Esophagus (tissue), 2 donors: ENCODE data around the gene GRPEL2. TPM values are rescaled to one million over a fixed set of nuclear protein-coding genes. Genes with fewer than 3 reads are reported as not detected.
A peak's percentile ranks its signal among the peaks of the same experiment; 100 is the strongest.

Experiments
- H3K27ac ChIP-seq, 2 donors: one replicate each; pipeline ENCODE4 v1.5.1; 2013; ENCODE audit warnings: low read depth in 2 of 2, mild to moderate bottlenecking in 2 of 2, inconsistent platforms in 1 of 2, low read length in 1 of 2, moderate library complexity in 1 of 2
- H3K27me3 ChIP-seq, 2 donors: one replicate each; pipeline ENCODE4 v1.6.1; 2013; ENCODE audit warnings: low read length in 2 of 2, control low read depth in 1 of 2, mild to moderate bottlenecking in 1 of 2; ENCODE audit not compliant: insufficient read depth in 2 of 2, control insufficient read depth in 1 of 2
- H3K36me3 ChIP-seq, 2 donors: one replicate each; pipeline ENCODE4 v1.6.1; 2013; ENCODE audit warnings: low read length in 1 of 2; ENCODE audit not compliant: control insufficient read depth in 2 of 2, insufficient read depth in 2 of 2
- H3K4me1 ChIP-seq, 2 donors: one replicate each; pipeline ENCODE4 v1.6.1; 2013; ENCODE audit warnings: low read length in 1 of 2; ENCODE audit not compliant: control insufficient read depth in 2 of 2, insufficient read depth in 2 of 2
- H3K4me3 ChIP-seq, 2 donors: one replicate each; pipeline ENCODE4 v1.5.1; 2013; ENCODE audit warnings: low read length in 2 of 2, mild to moderate bottlenecking in 2 of 2, low read depth in 1 of 2, moderate library complexity in 1 of 2
- H3K9me3 ChIP-seq, 2 donors: one replicate each; pipeline ENCODE4 v1.6.1; 2013; ENCODE audit warnings: mild to moderate bottlenecking in 2 of 2, low read depth in 1 of 2, low read length in 1 of 2, moderate library complexity in 1 of 2; ENCODE audit not compliant: control insufficient read depth in 2 of 2, insufficient read depth in 1 of 2
- WGBS, 2 donors: extraction: QIAGEN DNeasy Blood & Tissue Kit; methylation state at CpG; one replicate each; pipeline ENCODE4 v1.1.7; 2013; 5-methylcytosine and 5-hydroxymethylcytosine counted together
- polyA plus RNA-seq, 2 donors: library from polyadenylated mRNA; stranded (reverse); fragments of 200-250 nt; gene quantifications; one replicate each; pipeline ENCODE4 v1.2.3, GENCODE V29; 2013
- donor health status: healthy with polysubstance abuse.
- donor health status: Bipolar disorder and iron deficiency.

GRPEL2 gene
- polyA plus RNA-seq, 2 donors: 18.5 to 78.7 TPM

GRCh38 chr5:149317281-149318048 lies 27.8 kb upstream of the GRPEL2 start:
- WGBS, 2 donors: 83 to 89% methylated on average over 14 of the region's 14 CpGs
- Histone ChIP-seq H3K27me3 (no peaks in the 10 kb centered on the region), H3K27ac (no peak overlapping the region)

GRCh38 chr5:149319174-149319573 lies 26.1 kb upstream of the GRPEL2 start:
- WGBS, 2 donors: 93 to 94% methylated on average over 3 of the region's 3 CpGs
- H3K9me3 ChIP-seq: no peaks in the 10 kb centered on the region
- peaks cover 4 to 7% of the 10 kb centered on the region in 2 donors for H3K4me1 ChIP-seq
- no peak overlapping the region for H3K4me3 ChIP-seq
- H3K27ac ChIP-seq: peak overlapping the region in 1 of 2 donors; percentile 48
- H3K36me3 ChIP-seq: no peaks in the 10 kb centered on the region
- H3K27me3 ChIP-seq: no peaks in the 10 kb centered on the region

More at GRCh38 chr5:149317281-149318048, 27.8 kb upstream of the GRPEL2 start:
- no peaks in the 10 kb centered on the region for H3K9me3 ChIP-seq
- peaks cover 4 to 7% of the 10 kb centered on the region in 2 donors for H3K4me1 ChIP-seq
- no peak overlapping the region for H3K4me3 ChIP-seq
- no peaks in the 10 kb centered on the region for H3K36me3 ChIP-seq

GRCh38 chr5:149320791-149321330 lies 24.4 kb upstream of the GRPEL2 start:
- peak overlapping the region; percentile 20 to 74 for H3K27ac ChIP-seq
- H3K4me3 ChIP-seq: no peak overlapping the region
- 25 to 36% methylated on average over 4 of the region's 4 CpGs for WGBS, 2 donors

GRCh38 chr5:149322518-149322917 lies 22.8 kb upstream of the GRPEL2 start:
- no peaks in the 10 kb centered on the region for H3K36me3 ChIP-seq
- H3K9me3 ChIP-seq: no peaks in the 10 kb centered on the region
- no peak overlapping the region for H3K27ac ChIP-seq
- H3K4me3 ChIP-seq: no peak overlapping the region
- 84% methylated on average over 12 of the region's 12 CpGs for WGBS, 2 donors
- H3K27me3 ChIP-seq: no peaks in the 10 kb centered on the region
- peaks cover 4 to 11% of the 10 kb centered on the region in 2 donors for H3K4me1 ChIP-seq

More at GRCh38 chr5:149320791-149321330, 24.4 kb upstream of the GRPEL2 start:
- Histone ChIP-seq H3K27me3 (no peaks in the 10 kb centered on the region), H3K36me3 (no peaks in the 10 kb centered on the region), H3K4me1 (peaks cover 4 to 10% of the 10 kb centered on the region in 2 donors), H3K9me3 (no peaks in the 10 kb centered on the region)

- H3K4me1 ChIP-seq: peaks cover 4 to 11% of the 10 kb centered on the region in 2 donors
- H3K27me3 ChIP-seq: no peaks in the 10 kb centered on the region
- H3K9me3 ChIP-seq: no peaks in the 10 kb centered on the region
- no peak overlapping the region for H3K4me3 ChIP-seq
- H3K27ac ChIP-seq: no peak overlapping the region
- H3K36me3 ChIP-seq: no peaks in the 10 kb centered on the region
Measured at GRCh38 chr5:149323210-149323609, 22.1 kb upstream of the GRPEL2 start.

GRCh38 chr5:149323621-149324205 lies 21.6 kb upstream of the GRPEL2 start:
- peaks cover 4 to 11% of the 10 kb centered on the region in 2 donors for H3K4me1 ChIP-seq
- H3K36me3 ChIP-seq: no peaks in the 10 kb centered on the region
- no peak overlapping the region for H3K4me3 ChIP-seq
- no peaks in the 10 kb centered on the region for H3K9me3 ChIP-seq
- 88% methylated on average over 2 of the region's 2 CpGs for WGBS, 2 donors
- H3K27ac ChIP-seq: no peak overlapping the region
- H3K27me3 ChIP-seq: no peaks in the 10 kb centered on the region

GRCh38 chr5:149324641-149325040 lies 20.7 kb upstream of the GRPEL2 start:
- Histone ChIP-seq H3K27ac (no peak overlapping the region), H3K36me3 (no peaks in the 10 kb centered on the region)

GRCh38 chr5:149325166-149325735 lies 20.0 kb upstream of the GRPEL2 start:
- no peaks in the 10 kb centered on the region for H3K36me3 ChIP-seq
- H3K4me1 ChIP-seq: peaks cover 4 to 10% of the 10 kb centered on the region in 2 donors
- H3K9me3 ChIP-seq: no peaks in the 10 kb centered on the region
- H3K27me3 ChIP-seq: no peaks in the 10 kb centered on the region
- no peak overlapping the region for H3K4me3 ChIP-seq
- H3K27ac ChIP-seq: peak overlapping the region in 1 of 2 donors; percentile 56

More at GRCh38 chr5:149324641-149325040, 20.7 kb upstream of the GRPEL2 start:
- H3K4me1 ChIP-seq: peaks cover 4 to 11% of the 10 kb centered on the region in 2 donors
- H3K27me3 ChIP-seq: no peaks in the 10 kb centered on the region
- H3K9me3 ChIP-seq: no peaks in the 10 kb centered on the region
- no peak overlapping the region for H3K4me3 ChIP-seq
- 74 to 80% methylated on average over 2 of the region's 2 CpGs for WGBS, 2 donors

- H3K36me3 ChIP-seq: no peaks in the 10 kb centered on the region
- WGBS, 2 donors: 88 to 93% methylated on average over 5 of the region's 5 CpGs
- H3K4me1 ChIP-seq: peaks cover 0 to 4% of the 10 kb centered on the region in 2 donors
- no peaks in the 10 kb centered on the region for H3K27me3 ChIP-seq
- no peak overlapping the region for H3K27ac ChIP-seq
- H3K4me3 ChIP-seq: no peak overlapping the region
- H3K9me3 ChIP-seq: no peaks in the 10 kb centered on the region
Measured at GRCh38 chr5:149325894-149326293, 19.4 kb upstream of the GRPEL2 start.
